GM23338 (cell line): ENCODE data around the gene SMYD3. TPM values are rescaled to one million over a fixed set of nuclear protein-coding genes. Genes with fewer than 3 reads are reported as not detected.

Source experiments
- ATAC-seq: fragments of 200-7000 bp; cut with Tn5 transposase; 3 replicates; pipeline ENCODE4 v1.9.1; 2020
- DNase-seq: peaks from one replicate; pipeline ENCODE4 v3.0.0-alpha.2; 2015; ENCODE audit warnings: low spot score
- H2AFZ ChIP-seq: fragments of 200-600 bp; sonication (generic); 2 replicates; pipeline ENCODE4 v1.8.0; 2016; ENCODE audit warnings: antibody characterized with exemption, mild to moderate bottlenecking, moderate library complexity
- H3F3A ChIP-seq: fragments of 200-600 bp; sonication (generic); replicated peaks from 2 replicates; pipeline ENCODE4 v1.8.0; 2017; ENCODE audit warnings: antibody characterized with exemption, mixed run types, low read depth
- H3K27ac ChIP-seq: fragments of 200-600 bp; sonication (generic); 2 replicates; pipeline ENCODE4 v1.6.1; 2016; ENCODE audit warnings: low read depth
- H3K27me3 ChIP-seq: fragments of 200-600 bp; sonication (generic); 2 replicates; pipeline ENCODE4 v1.8.0; 2016; ENCODE audit warnings: mild to moderate bottlenecking, mixed run types, moderate library complexity; ENCODE audit not compliant: insufficient read depth
- H3K36me3 ChIP-seq: fragments of 200-600 bp; sonication (generic); 2 replicates; pipeline ENCODE4 v1.8.0; 2016; ENCODE audit warnings: mild to moderate bottlenecking; ENCODE audit not compliant: insufficient read depth
- H3K4me1 ChIP-seq: fragments of 200-600 bp; sonication (generic); 2 replicates; pipeline ENCODE4 v1.8.0; 2016; ENCODE audit warnings: mild to moderate bottlenecking, moderate library complexity; ENCODE audit not compliant: insufficient read depth
- H3K4me2 ChIP-seq: fragments of 200-600 bp; sonication (generic); 2 replicates; pipeline ENCODE4 v1.7.1; 2017; ENCODE audit warnings: mixed run types
- H3K4me3 ChIP-seq: fragments of 200-600 bp; sonication (generic); 2 replicates; pipeline ENCODE4 v1.6.1; 2016; ENCODE audit warnings: mixed run types
- H3K79me2 ChIP-seq: fragments of 200-600 bp; sonication (generic); replicated peaks from 2 replicates; pipeline ENCODE4 v1.8.0; 2017; ENCODE audit warnings: mild to moderate bottlenecking; ENCODE audit not compliant: insufficient read depth
- H3K9me2 ChIP-seq: fragments of 200-600 bp; sonication (generic); 2 replicates; pipeline ENCODE4 v1.8.0; 2017; ENCODE audit not compliant: insufficient read depth
- H4K20me1 ChIP-seq: fragments of 200-600 bp; sonication (generic); replicated peaks from 2 replicates; pipeline ENCODE4 v1.8.0; 2017; ENCODE audit warnings: mild to moderate bottlenecking; ENCODE audit not compliant: insufficient read depth
- H3K27ac Mint-ChIP-seq: 2 replicates; pipeline ENCODE4 v1.8.0; 2020; ENCODE audit warnings: inconsistent platforms, mild to moderate bottlenecking, moderate library complexity, mixed read lengths
- H3K27me3 Mint-ChIP-seq: 3 replicates; pipeline ENCODE4 v1.8.0; 2022; ENCODE audit warnings: low read depth, mild to moderate bottlenecking, moderate library complexity, mixed read lengths, inconsistent platforms; ENCODE audit not compliant: insufficient read depth, poor library complexity
- H3K36me3 Mint-ChIP-seq: 3 replicates; pipeline ENCODE4 v1.8.0; 2021; ENCODE audit warnings: low read depth, mild to moderate bottlenecking, inconsistent platforms, moderate library complexity, mixed read lengths
- H3K4me1 Mint-ChIP-seq: 3 replicates; pipeline ENCODE4 v1.8.0; 2020; ENCODE audit warnings: mild to moderate bottlenecking, inconsistent platforms, mixed read lengths
- H3K4me3 Mint-ChIP-seq: 3 replicates; pipeline ENCODE4 v1.8.0; 2021; ENCODE audit warnings: moderate library complexity, mild to moderate bottlenecking, inconsistent platforms, mixed read lengths
- H3K9me3 Mint-ChIP-seq: 3 replicates; pipeline ENCODE4 v1.8.0; 2020; ENCODE audit warnings: moderate library complexity, mild to moderate bottlenecking, inconsistent platforms, mixed read lengths
- CREB1 ChIP-seq: fragments of 250-450 bp; sonication (Bioruptor Pico); IDR thresholded peaks from 2 replicates; pipeline ENCODE4 v1.5.0; 2020; ENCODE audit warnings: low read depth, mild to moderate bottlenecking, moderate library complexity
- CTCF ChIP-seq, 2 experiments: fragments of 200-600 bp in 1 of 2; sonication (generic) in 1 of 2; conservative IDR thresholded peaks; 2 replicates each; pipeline versions ENCODE4 v1.5.1 to v1.6.1; 2016 to 2017; ENCODE audit warnings: antibody characterized with exemption in 2 of 2, low read depth in 2 of 2, mild to moderate bottlenecking in 2 of 2, moderate library complexity in 1 of 2
- ETS1 ChIP-seq: IDR thresholded peaks from 2 replicates; pipeline ENCODE4 v1.6.1; 2016; ENCODE audit warnings: antibody characterized with exemption
- EZH2 ChIP-seq: fragments of 200-600 bp; sonication (generic); IDR thresholded peaks from one replicate; pipeline ENCODE4 v1.8.0; 2017; ENCODE audit warnings: antibody characterized with exemption, mild to moderate bottlenecking, low read depth; ENCODE audit not compliant: unreplicated experiment
- EZH2phosphoT487 ChIP-seq: fragments of 200-600 bp; sonication (generic); IDR thresholded peaks from one replicate; pipeline ENCODE4 v1.8.1; 2018; ENCODE audit warnings: antibody characterized with exemption; ENCODE audit not compliant: unreplicated experiment
- JUNB ChIP-seq: IDR thresholded peaks from one replicate; pipeline ENCODE4 v1.6.1; 2016; ENCODE audit warnings: antibody characterized with exemption; ENCODE audit not compliant: unreplicated experiment
- NANOG ChIP-seq: IDR thresholded peaks from 2 replicates; pipeline ENCODE4 v1.6.1; 2016; ENCODE audit warnings: antibody characterized with exemption, borderline replicate concordance
- POLR2AphosphoS5 ChIP-seq: IDR thresholded peaks from 2 replicates; pipeline ENCODE4 v1.6.1; 2016; ENCODE audit warnings: antibody characterized with exemption, low read depth
- REST ChIP-seq: IDR thresholded peaks from one replicate; pipeline ENCODE4 v1.6.1; 2018; ENCODE audit warnings: antibody characterized with exemption; ENCODE audit not compliant: unreplicated experiment
- STAT1 ChIP-seq: IDR thresholded peaks from one replicate; pipeline ENCODE4 v1.6.1; 2016; ENCODE audit warnings: antibody characterized with exemption; ENCODE audit not compliant: unreplicated experiment
- ZNF114 ChIP-seq: fragments of 250-450 bp; sonication (Bioruptor Pico); IDR thresholded peaks from 2 replicates; pipeline ENCODE4 v1.5.0; 2020; ENCODE audit warnings: mild to moderate bottlenecking, moderate library complexity
- ZNF331 ChIP-seq: fragments of 250-450 bp; sonication (Bioruptor Pico); IDR thresholded peaks from 2 replicates; pipeline ENCODE4 v1.5.0; 2020; ENCODE audit warnings: low read depth, mild to moderate bottlenecking, moderate library complexity
- ZNF462 ChIP-seq: fragments of 250-450 bp; sonication (Bioruptor Pico); IDR thresholded peaks from 2 replicates; pipeline ENCODE4 v1.5.0; 2020; ENCODE audit warnings: mild to moderate bottlenecking, moderate library complexity
- polyA plus RNA-seq: library from polyadenylated mRNA; unstranded; fragments of >200 nt; fragmentation: Nextera tagmentation; extraction: Ambion mirVana; gene quantifications from 2 replicates; pipeline ENCODE4 v1.2.1, GENCODE V29; 2016
- total RNA-seq: library from RNA; depleted of rRNA; stranded (reverse); fragments of >200 nt; shearing (Covaris generic); gene quantifications from 2 replicates; pipeline ENCODE4 v1.2.3, GENCODE V29; 2014

The SMYD3 gene
- total and polyA plus RNA-seq, 2 experiments from 2014 or later = 31.8 to 34.4 TPM

GRCh38 chr1:246153796-246154212 lies 353.3 kb downstream of the SMYD3 start:
- Mint-ChIP-seq H3K4me1 (peaks cover 24% of the 10 kb centered on the region), H3K4me3 (no peak overlapping the region), H3K27ac (no peak overlapping the region), H3K36me3 (peaks cover 6% of the 10 kb centered on the region; the same call in 2 of the 3 replicates), H3K27me3 (no peaks in the 10 kb centered on the region), H3K9me3 (peaks cover 10% of the 10 kb centered on the region)
- no peaks in the 10 kb centered on the region for H3K9me2 ChIP-seq
- DNase-seq = no peak
- H3K36me3 ChIP-seq = no peaks in the 10 kb centered on the region
- no peak overlapping the region for H3K4me2 ChIP-seq
- H3F3A ChIP-seq = no peaks in the 10 kb centered on the region
- H2AFZ ChIP-seq = no peak overlapping the region
- H4K20me1 ChIP-seq = no peaks in the 10 kb centered on the region
- TF ChIP-seq ZNF114 = no peak
- no peak for TF ChIP-seq ZNF462
- no peak for TF ChIP-seq NANOG
- no peak for TF ChIP-seq JUNB
- no peak for TF ChIP-seq STAT1
- TF ChIP-seq ETS1 = no peak
- TF ChIP-seq EZH2phosphoT487 = no peak
- TF ChIP-seq CTCF (conservative IDR thresholded peaks at IDR 0.05; ENCODE audit: low read depth in 2 of 2) = no peak
- no peak for TF ChIP-seq REST
- TF ChIP-seq CREB1 (CRISPR knock-in tag) = no peak
- TF ChIP-seq ZNF331 (CRISPR knock-in tag) = no peak
- TF ChIP-seq POLR2AphosphoS5 = no peak
- no peak for TF ChIP-seq EZH2
- peaks cover 11% of the 10 kb centered on the region; the same call in 1 of the 2 replicates for H3K4me1 ChIP-seq
- no peak overlapping the region for H3K4me3 ChIP-seq
- H3K27ac ChIP-seq = no peak overlapping the region
- H3K79me2 ChIP-seq = no peaks in the 10 kb centered on the region
- no peaks in the 10 kb centered on the region for H3K27me3 ChIP-seq
- ATAC-seq = no peak
